ENCODE measurements around the gene ACOT6.

ACOT6 gene

DNA sequence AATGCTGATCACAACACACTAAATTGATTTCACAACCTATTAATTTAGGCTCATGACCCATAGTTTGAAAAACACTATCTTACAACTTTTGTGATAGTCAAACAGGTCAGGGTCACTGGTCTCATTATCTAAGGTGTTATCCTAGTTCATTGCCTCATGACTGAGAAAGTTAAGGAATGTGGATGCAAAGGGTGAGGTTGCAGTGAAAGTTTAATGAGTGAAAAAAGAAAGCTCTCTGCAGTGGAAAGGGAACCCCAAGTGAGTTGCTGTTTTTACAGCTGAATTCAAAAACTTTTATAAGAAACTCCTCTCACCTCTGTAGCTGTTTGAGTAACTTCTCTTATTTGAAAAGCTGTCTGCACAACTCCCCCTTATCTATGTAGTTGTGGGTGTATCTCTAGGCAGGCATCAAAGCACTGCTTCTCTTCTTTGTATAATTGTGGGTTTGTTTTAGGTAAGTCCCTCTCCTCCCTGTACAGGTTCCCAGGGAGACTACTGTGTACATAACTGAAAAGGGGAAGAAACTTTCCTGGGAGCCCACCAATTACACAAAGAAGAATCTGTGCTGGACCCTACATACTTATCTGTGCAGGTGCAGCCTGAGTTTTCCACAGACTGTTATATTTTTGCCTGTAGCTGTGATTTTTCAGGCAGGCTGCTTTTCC is 51.4 kb downstream of the ACOT6 start:
- ChIA-PET POLR2A (no interaction called here), CTCF (interaction anchor here (1.2 kb wide), 1 partner anchor 12 kb away, joined by 3 read pairs; no protein-coding TSS in a partner anchor)
- TF ChIP-seq SUZ12 (IDR thresholded peaks at IDR 0.05): no peak
- TF ChIP-seq TARDBP (IDR thresholded peaks at IDR 0.05): no peak
- no peak for TF ChIP-seq CTBP1 (IDR thresholded peaks at IDR 0.05; ENCODE audit: borderline replicate concordance)
- no peak for TF ChIP-seq HDGF (IDR thresholded peaks at IDR 0.05; ENCODE audit: borderline replicate concordance)
- no peak for TF ChIP-seq ZNF384 (IDR thresholded peaks at IDR 0.05)
- TF ChIP-seq LEF1 (IDR thresholded peaks at IDR 0.05; ENCODE audit: borderline replicate concordance): no peak
- no peak for TF ChIP-seq L3MBTL2 (conservative IDR thresholded peaks at IDR 0.05)
- TF ChIP-seq FOXA1 (IDR thresholded peaks at IDR 0.05): no peak
- TF ChIP-seq, protein P1, sequence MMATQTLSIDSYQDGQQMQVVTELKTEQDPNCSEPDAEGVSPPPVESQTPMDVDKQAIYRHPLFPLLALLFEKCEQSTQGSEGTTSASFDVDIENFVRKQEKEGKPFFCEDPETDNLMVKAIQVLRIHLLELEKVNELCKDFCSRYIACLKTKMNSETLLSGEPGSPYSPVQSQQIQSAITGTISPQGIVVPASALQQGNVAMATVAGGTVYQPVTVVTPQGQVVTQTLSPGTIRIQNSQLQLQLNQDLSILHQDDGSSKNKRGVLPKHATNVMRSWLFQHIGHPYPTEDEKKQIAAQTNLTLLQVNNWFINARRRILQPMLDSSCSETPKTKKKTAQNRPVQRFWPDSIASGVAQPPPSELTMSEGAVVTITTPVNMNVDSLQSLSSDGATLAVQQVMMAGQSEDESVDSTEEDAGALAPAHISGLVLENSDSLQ (IDR thresholded peaks at IDR 0.05): no peak
- TF ChIP-seq ARNT (IDR thresholded peaks at IDR 0.05): no peak
- no peak for TF ChIP-seq BHLHE40 (IDR thresholded peaks at IDR 0.05; ENCODE audit: borderline replicate concordance)
- no peak for TF ChIP-seq SP1 (IDR thresholded peaks at IDR 0.05)
- no peak for DNase-seq (ENCODE audit: extremely low spot score)

DNA sequence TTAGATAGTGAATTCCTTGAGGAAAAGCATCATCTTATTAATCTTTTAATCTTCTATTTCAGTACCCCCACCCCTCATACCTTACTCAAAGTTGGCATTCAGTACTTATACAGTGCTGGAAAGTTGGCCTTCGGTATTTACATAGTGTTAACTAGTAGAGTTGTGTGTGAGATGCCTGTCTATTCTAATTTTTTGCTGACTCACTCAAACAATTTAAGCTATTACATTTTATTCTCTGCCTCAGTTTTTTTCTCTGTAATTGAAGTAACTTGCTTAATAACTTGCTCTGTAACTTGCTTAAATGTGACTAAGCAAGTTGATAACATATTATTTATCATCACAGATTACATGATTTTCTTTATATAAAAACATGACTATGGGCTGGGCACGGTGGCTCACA is 52.8 kb downstream of the ACOT6 start:
- TF ChIP-seq, protein P1 (IDR thresholded peaks at IDR 0.05): no peak
- TF ChIP-seq FOXA1 (IDR thresholded peaks at IDR 0.05) (no peak), FOXM1 (IDR thresholded peaks at IDR 0.05; ENCODE audit: borderline replicate concordance) (no peak), HDGF (IDR thresholded peaks at IDR 0.05; ENCODE audit: borderline replicate concordance) (no peak), L3MBTL2 (conservative IDR thresholded peaks at IDR 0.05) (no peak), CTBP1 (IDR thresholded peaks at IDR 0.05; ENCODE audit: borderline replicate concordance) (no peak), ELF4 (IDR thresholded peaks at IDR 0.05) (no peak), BHLHE40 (IDR thresholded peaks at IDR 0.05; ENCODE audit: borderline replicate concordance) (no peak), TARDBP (IDR thresholded peaks at IDR 0.05) (no peak)
- DNase-seq (ENCODE audit: extremely low spot score): no peak
- ChIA-PET POLR2A (no interaction called here), CTCF (no interaction called here)

DNA sequence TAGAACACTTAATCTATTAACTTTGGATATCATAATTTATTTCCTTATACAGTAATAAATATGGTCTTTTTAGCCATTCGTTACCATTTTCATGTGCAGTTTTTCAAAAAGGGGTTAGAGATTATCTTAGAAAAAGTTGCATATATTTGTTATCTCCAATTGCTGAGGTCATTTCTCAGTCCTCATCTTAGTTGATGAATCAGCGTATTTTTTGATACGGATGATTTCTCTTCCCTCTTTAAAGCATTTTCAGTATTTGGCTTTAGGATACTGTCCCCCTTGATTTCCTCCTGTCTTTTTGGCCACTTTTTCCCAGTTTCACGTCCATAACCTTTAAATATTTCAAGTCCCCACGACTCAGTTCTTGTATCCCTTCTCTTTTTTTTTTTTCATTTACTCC is 54.3 kb downstream of the ACOT6 start:
- ChIA-PET CTCF (no interaction called here), POLR2A (no interaction called here)
- no peak for DNase-seq (ENCODE audit: extremely low spot score)
- TF ChIP-seq FOXK2 (IDR thresholded peaks at IDR 0.05): no peak
- TF ChIP-seq ELF4 (IDR thresholded peaks at IDR 0.05): no peak
- no peak for TF ChIP-seq FOXA1 (IDR thresholded peaks at IDR 0.05)
- TF ChIP-seq, protein P1 (IDR thresholded peaks at IDR 0.05): no peak
- no peak for TF ChIP-seq TARDBP (IDR thresholded peaks at IDR 0.05)
- no peak for TF ChIP-seq BHLHE40 (IDR thresholded peaks at IDR 0.05; ENCODE audit: borderline replicate concordance)
- TF ChIP-seq CTBP1 (IDR thresholded peaks at IDR 0.05; ENCODE audit: borderline replicate concordance): no peak
- TF ChIP-seq SP1 (IDR thresholded peaks at IDR 0.05): no peak
- TF ChIP-seq FOXM1 (IDR thresholded peaks at IDR 0.05; ENCODE audit: borderline replicate concordance): no peak
- TF ChIP-seq HDGF (IDR thresholded peaks at IDR 0.05; ENCODE audit: borderline replicate concordance): no peak
- no peak for TF ChIP-seq ARNT (IDR thresholded peaks at IDR 0.05)
- no peak for TF ChIP-seq NFRKB (IDR thresholded peaks at IDR 0.05)
- no peak for TF ChIP-seq SUZ12 (IDR thresholded peaks at IDR 0.05)
- TF ChIP-seq ZNF384 (IDR thresholded peaks at IDR 0.05): no peak
- TF ChIP-seq LEF1 (IDR thresholded peaks at IDR 0.05; ENCODE audit: borderline replicate concordance): no peak
- TF ChIP-seq L3MBTL2 (conservative IDR thresholded peaks at IDR 0.05): no peak

DNA sequence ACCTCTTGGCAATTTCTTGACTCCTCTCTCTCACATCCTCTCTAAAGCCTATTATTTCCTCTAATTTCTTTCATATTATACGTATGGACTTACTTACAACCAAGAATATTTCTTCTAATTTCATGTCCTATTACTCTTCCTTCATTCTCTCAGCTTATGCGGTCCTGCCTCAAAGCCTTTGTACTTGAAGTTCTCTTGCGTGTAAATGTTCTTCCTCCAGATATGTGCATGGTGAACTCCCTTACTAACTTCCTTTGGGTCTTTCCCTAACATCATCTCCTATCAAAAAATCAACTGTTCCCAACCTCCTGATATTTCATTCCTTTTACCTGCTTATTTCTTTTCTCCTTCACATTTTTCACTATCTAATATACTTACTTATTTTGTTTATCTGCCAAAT is 55.5 kb downstream of the ACOT6 start:
- ChIA-PET POLR2A (no interaction called here), CTCF (no interaction called here)
- no peak for DNase-seq (ENCODE audit: extremely low spot score)
- TF ChIP-seq L3MBTL2 (conservative IDR thresholded peaks at IDR 0.05) (no peak), SP1 (IDR thresholded peaks at IDR 0.05) (no peak), FOXM1 (IDR thresholded peaks at IDR 0.05; ENCODE audit: borderline replicate concordance) (no peak), SUZ12 (IDR thresholded peaks at IDR 0.05) (no peak), NFRKB (IDR thresholded peaks at IDR 0.05) (no peak), ELF4 (IDR thresholded peaks at IDR 0.05) (no peak), FOXA1 (IDR thresholded peaks at IDR 0.05) (no peak), ARNT (IDR thresholded peaks at IDR 0.05) (no peak), LEF1 (IDR thresholded peaks at IDR 0.05; ENCODE audit: borderline replicate concordance) (no peak), HDGF (IDR thresholded peaks at IDR 0.05; ENCODE audit: borderline replicate concordance) (no peak), TARDBP (IDR thresholded peaks at IDR 0.05) (no peak), FOXK2 (IDR thresholded peaks at IDR 0.05) (no peak)
- TF ChIP-seq, protein P1 (IDR thresholded peaks at IDR 0.05): no peak

All from HEK293T (cell line).